GM12874 (cell line): ENCODE data around the gene PPP1CC.

Experiments
- CTCF ChIP-seq: IDR thresholded peaks from 2 replicates; pipeline ENCODE4 v1.5.1; 2011; ENCODE audit warnings: low read depth, mild to moderate bottlenecking, control low read depth, low read length, moderate library complexity; ENCODE audit not compliant: insufficient read depth

Gene PPP1CC

GRCh38 chr12:110732572-110732971, 10.1 kb downstream of the PPP1CC start:
- TF ChIP-seq CTCF = no peak

- no peak for TF ChIP-seq CTCF
These were observed 11.2 kb downstream of the PPP1CC start for GRCh38 chr12:110731479-110731878.

GRCh38 chr12:110728628-110729027, 14.1 kb downstream of the PPP1CC start:
- no peak for TF ChIP-seq CTCF

GRCh38 chr12:110726708-110727369, 15.9 kb downstream of the PPP1CC start:
- TF ChIP-seq CTCF = no peak

- no peak for TF ChIP-seq CTCF
These were observed 16.7 kb downstream of the PPP1CC start for GRCh38 chr12:110726028-110726427.

GRCh38 chr12:110725267-110725666, 17.4 kb downstream of the PPP1CC start:
- TF ChIP-seq CTCF = no peak

GRCh38 chr12:110721570-110721969, 21.1 kb downstream of the PPP1CC start:
- TF ChIP-seq CTCF = no peak
